ENCODE measurements around the gene ATP2C2.

GRCh38 chr16:84438971-84439696 lies 70.8 kb downstream of the ATP2C2 start:
- TF ChIP-seq EZH2 (IDR thresholded peaks at IDR 0.05) = no peak
- TF ChIP-seq POLR2AphosphoS5 (IDR thresholded peaks at IDR 0.05; ENCODE audit: borderline replicate concordance, low read depth, low read length) = no peak
- TF ChIP-seq FOXP2 (optimal IDR thresholded peaks at IDR 0.05; ENCODE audit: control extremely low read depth, extremely low read length, insufficient read depth) = no peak
